ENCODE data around the gene YY2. TPM values are rescaled to one million over a fixed set of nuclear protein-coding genes. Genes with fewer than 3 reads are reported as not detected.

Gene YY2
- total RNA-seq, 2 experiments from 2014 or later, result 1.0 to 1.2 TPM

DNA sequence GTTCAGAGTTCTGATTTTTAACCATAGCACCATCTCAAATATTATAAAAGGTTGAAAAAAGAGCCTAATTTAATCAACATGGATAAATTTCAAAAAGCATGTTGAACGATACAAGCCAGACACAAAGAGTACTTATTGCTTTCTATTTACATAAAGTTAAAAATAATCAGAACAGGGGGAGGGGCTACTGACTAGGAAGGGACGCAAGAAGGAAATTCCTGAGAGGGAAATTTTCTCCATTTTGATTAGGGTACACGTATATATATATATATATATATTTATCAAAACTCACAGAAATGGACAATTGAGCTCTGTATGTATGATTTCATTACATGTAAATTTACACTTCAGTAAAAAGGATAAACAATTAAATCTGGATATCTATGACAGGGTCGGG, 16.9 kb upstream of the YY2 start:
- Mint-ChIP-seq H3K27me3 (no peaks in the 10 kb centered on the region), H3K36me3 (ENCODE audit: low read depth) (peaks cover 14% of the 10 kb centered on the region), H3K9me3 (no peaks in the 10 kb centered on the region), H3K4me1 (ENCODE audit: low read depth) (peaks cover 14% of the 10 kb centered on the region), H3K4me3 (peak overlapping the region; percentile 96), H3K27ac (peak overlapping the region; percentile 93)
- ATAC-seq (ENCODE audit: poor library complexity), result no peak
- ChIA-PET POLR2A (interaction anchor here (0.9 to 1.2 kb wide), 3 partner anchors 66 to 1944 kb away, joined by 3 to 5 read pairs (median 3); partner anchors contain the start of gene SAT1), CTCF (interaction anchor here (1.3 kb wide), 1 partner anchor 145 kb away, joined by 3 read pairs; no protein-coding TSS in a partner anchor)
- H3K27ac ChIP-seq (ENCODE audit: low read depth in 1 of 2, low read length in 2 of 2), result peak overlapping the region in 1 of 2 donors; percentile 55
- intact Hi-C loops (cut with DNase I, micrococcal nuclease), result loop anchor here (5.0 to 10.0 kb wide), 4 partner anchors 96 to 462 kb away; no protein-coding TSS in a partner anchor
- peak in 3 of 14 experiments; percentile 27 to 39 (median 31) for DNase-seq
- peak overlapping the region; percentile 86 for H3K4me3 ChIP-seq (ENCODE audit: low read length)
- peaks cover 12% of the 10 kb centered on the region for H3K4me1 ChIP-seq (ENCODE audit: insufficient read depth, low read length)
- H3K27me3 ChIP-seq (ENCODE audit: control insufficient read depth in 1 of 2, insufficient read depth in 2 of 2, low read length in 2 of 2), result no peaks in the 10 kb centered on the region
- no peaks in the 10 kb centered on the region for H3K9me3 ChIP-seq (ENCODE audit: control insufficient read depth in 1 of 2, insufficient read depth in 1 of 2, low read length in 2 of 2)
- no peaks in the 10 kb centered on the region for H3K36me3 ChIP-seq (ENCODE audit: insufficient read depth, low read length)
- TF ChIP-seq, protein P1, sequence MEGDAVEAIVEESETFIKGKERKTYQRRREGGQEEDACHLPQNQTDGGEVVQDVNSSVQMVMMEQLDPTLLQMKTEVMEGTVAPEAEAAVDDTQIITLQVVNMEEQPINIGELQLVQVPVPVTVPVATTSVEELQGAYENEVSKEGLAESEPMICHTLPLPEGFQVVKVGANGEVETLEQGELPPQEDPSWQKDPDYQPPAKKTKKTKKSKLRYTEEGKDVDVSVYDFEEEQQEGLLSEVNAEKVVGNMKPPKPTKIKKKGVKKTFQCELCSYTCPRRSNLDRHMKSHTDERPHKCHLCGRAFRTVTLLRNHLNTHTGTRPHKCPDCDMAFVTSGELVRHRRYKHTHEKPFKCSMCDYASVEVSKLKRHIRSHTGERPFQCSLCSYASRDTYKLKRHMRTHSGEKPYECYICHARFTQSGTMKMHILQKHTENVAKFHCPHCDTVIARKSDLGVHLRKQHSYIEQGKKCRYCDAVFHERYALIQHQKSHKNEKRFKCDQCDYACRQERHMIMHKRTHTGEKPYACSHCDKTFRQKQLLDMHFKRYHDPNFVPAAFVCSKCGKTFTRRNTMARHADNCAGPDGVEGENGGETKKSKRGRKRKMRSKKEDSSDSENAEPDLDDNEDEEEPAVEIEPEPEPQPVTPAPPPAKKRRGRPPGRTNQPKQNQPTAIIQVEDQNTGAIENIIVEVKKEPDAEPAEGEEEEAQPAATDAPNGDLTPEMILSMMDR (IDR thresholded peaks at IDR 0.05), result no peak

- no peaks in the 10 kb centered on the region for H3K36me3 ChIP-seq (ENCODE audit: insufficient read depth, low read length)
- H3K27ac Mint-ChIP-seq, result peak within 1 kb of the TSS; percentile 93
- ATAC-seq (ENCODE audit: poor library complexity) (peak; percentile 93), DNase-seq (peak; percentile 69 to 90 (median 76))
- TF ChIP-seq, protein P1 (IDR thresholded peaks at IDR 0.05), result no peak
- peak within 1 kb of the TSS in 1 of 2 donors; percentile 55 for H3K27ac ChIP-seq (ENCODE audit: low read depth in 1 of 2, low read length in 2 of 2)
- ChIA-PET CTCF (interaction anchor here (1.3 kb wide), 1 partner anchor 144 kb away, joined by 3 read pairs; no protein-coding TSS in a partner anchor), POLR2A (interaction anchor here (0.9 to 1.2 kb wide), 3 partner anchors 66 to 1944 kb away, joined by 3 to 5 read pairs (median 3); partner anchors contain the start of gene SAT1)
- H3K4me3 Mint-ChIP-seq, result peak within 1 kb of the TSS; percentile 96
- H3K4me1 ChIP-seq (ENCODE audit: insufficient read depth, low read length), result peaks cover 12% of the 10 kb centered on the region
- peaks cover 14% of the 10 kb centered on the region for H3K36me3 Mint-ChIP-seq (ENCODE audit: low read depth)
- intact Hi-C loops (cut with DNase I, micrococcal nuclease), result loop anchor here (5.0 to 10.0 kb wide), 4 partner anchors 95 to 462 kb away; no protein-coding TSS in a partner anchor
- H3K27me3 Mint-ChIP-seq, result no peaks in the 10 kb centered on the region
- H3K27me3 ChIP-seq (ENCODE audit: control insufficient read depth in 1 of 2, insufficient read depth in 2 of 2, low read length in 2 of 2), result no peaks in the 10 kb centered on the region
- H3K9me3 ChIP-seq (ENCODE audit: control insufficient read depth in 1 of 2, insufficient read depth in 1 of 2, low read length in 2 of 2), result no peaks in the 10 kb centered on the region
- no peaks in the 10 kb centered on the region for H3K9me3 Mint-ChIP-seq
- peak within 1 kb of the TSS; percentile 86 for H3K4me3 ChIP-seq (ENCODE audit: low read length)
- peaks cover 14% of the 10 kb centered on the region for H3K4me1 Mint-ChIP-seq (ENCODE audit: low read depth)
These were observed 16.2 kb upstream of the YY2 start, which contains the start of gene MBTPS2 for GRCh38 chrX:21839334-21840192. TSS of gene MBTPS2 (plus strand) at chrX:21839617. CDS start at chrX:21839735, 118 bp downstream.

DNA sequence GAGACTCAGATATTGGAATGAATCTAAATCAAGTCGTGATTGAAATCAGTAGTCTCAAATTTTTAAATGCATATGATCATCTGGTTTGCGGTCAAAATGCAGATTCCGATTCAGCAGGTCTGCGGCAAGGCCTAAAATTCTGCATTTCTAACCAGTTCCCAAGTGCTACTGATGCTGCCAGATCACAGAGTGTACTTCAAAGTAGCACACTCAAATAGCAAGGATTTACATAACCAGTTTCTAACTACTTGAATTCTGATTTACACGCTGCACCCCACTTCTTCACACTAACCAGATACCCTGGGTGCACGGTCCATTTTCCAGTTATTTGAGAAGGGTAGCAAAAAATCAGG, 15.6 kb upstream of the YY2 start:
- peak overlapping the region; percentile 86 for H3K4me3 ChIP-seq (ENCODE audit: low read length)

More for the DNA sequence above, 15.6 kb upstream of the YY2 start:
- no peak for ATAC-seq (ENCODE audit: poor library complexity)
- TF ChIP-seq, protein P1 (IDR thresholded peaks at IDR 0.05), result no peak
- Mint-ChIP-seq H3K27me3 (no peaks in the 10 kb centered on the region), H3K9me3 (no peaks in the 10 kb centered on the region), H3K4me3 (peak overlapping the region; percentile 96), H3K4me1 (ENCODE audit: low read depth) (peaks cover 14% of the 10 kb centered on the region), H3K36me3 (ENCODE audit: low read depth) (peaks cover 14% of the 10 kb centered on the region), H3K27ac (peak overlapping the region; percentile 93)
- CTCF ChIA-PET, result no interaction called here
- Histone ChIP-seq H3K27ac (ENCODE audit: low read depth in 1 of 2, low read length in 2 of 2) (no peak overlapping the region), H3K27me3 (ENCODE audit: control insufficient read depth in 1 of 2, insufficient read depth in 2 of 2, low read length in 2 of 2) (no peaks in the 10 kb centered on the region), H3K36me3 (ENCODE audit: insufficient read depth, low read length) (peaks cover 6% of the 10 kb centered on the region), H3K9me3 (ENCODE audit: control insufficient read depth in 1 of 2, insufficient read depth in 1 of 2, low read length in 2 of 2) (no peaks in the 10 kb centered on the region), H3K4me1 (ENCODE audit: insufficient read depth, low read length) (peaks cover 12% of the 10 kb centered on the region)
- POLR2A ChIA-PET, result no interaction called here
- intact Hi-C loops (cut with DNase I, micrococcal nuclease), result no loop called here
- peak in 3 of 14 experiments; percentile 2 to 15 (median 9) for DNase-seq
